Raji (cell line): ENCODE data around the gene MYO7A.

Experiments
- POLR2A ChIP-seq: IDR thresholded peaks from 2 replicates; pipeline ENCODE4 v1.6.1; 2011; ENCODE audit warnings: low read depth, low read length, control low read depth; ENCODE audit not compliant: insufficient read depth

Gene MYO7A

GRCh38 chr11:77090046-77090372 is 38.0 kb upstream of the MYO7A start:
- no peak for TF ChIP-seq POLR2A

- TF ChIP-seq POLR2A, result no peak
Measured at GRCh38 chr11:77090373-77091111, 37.5 kb upstream of the MYO7A start.

DNA sequence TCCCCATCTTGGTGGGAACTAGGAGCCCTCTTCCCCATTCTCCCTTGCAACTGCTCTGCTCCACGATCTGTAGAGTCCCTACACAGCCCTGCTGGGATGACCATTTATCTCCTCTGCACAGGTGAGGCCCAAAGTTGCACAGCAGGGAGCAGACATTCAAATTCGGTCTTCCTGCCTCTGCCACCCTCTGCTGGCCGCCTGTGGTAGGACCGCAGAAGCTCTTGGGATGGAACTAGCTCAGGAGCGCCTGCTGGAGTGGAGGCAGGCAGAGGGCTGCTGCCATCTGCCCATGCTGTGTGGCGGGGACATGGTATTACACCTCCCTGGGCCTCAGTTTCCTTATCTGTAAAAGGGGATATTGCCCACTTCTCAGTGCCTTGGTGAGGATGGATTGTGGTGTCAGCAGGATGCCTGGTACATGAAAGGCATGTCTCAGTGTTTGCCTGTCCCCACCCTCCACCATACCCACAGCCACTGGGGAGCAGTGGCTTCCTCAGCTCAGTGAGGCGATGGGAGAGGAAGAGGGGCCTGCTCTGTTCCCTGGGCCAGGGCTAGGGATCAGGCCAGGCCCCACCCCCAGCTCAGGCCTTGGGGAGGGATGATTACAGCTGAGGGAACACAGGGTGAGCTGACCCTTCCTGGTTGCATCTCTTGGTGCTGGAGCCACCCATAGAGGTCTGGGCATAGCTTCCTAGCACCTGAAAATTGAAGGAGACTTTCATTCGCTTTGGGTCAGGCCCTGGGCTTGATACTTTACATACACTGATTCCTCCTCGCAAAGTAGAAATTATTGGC is 36.7 kb upstream of the MYO7A start:
- TF ChIP-seq POLR2A, result no peak

DNA sequence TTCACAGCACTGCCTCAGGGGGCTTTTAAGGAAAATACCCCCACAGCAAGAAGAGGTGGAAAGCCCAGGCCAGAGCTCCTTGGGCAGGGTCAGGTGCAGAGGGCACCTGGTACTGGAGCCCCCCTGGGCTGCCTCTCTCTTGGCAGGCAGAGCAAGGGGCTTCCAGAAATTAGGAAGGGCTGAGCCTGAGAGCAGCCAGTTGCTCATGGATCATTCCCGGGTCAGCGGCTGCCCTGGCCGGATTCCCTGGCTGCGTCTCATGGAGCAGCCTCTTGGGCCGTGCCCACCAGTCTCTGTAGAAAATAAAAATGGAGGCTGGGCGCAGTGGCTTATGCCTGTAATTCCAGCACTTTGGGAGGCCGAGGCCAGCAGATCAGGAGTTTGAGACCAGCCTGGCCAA is 35.7 kb upstream of the MYO7A start:
- TF ChIP-seq POLR2A, result no peak

DNA sequence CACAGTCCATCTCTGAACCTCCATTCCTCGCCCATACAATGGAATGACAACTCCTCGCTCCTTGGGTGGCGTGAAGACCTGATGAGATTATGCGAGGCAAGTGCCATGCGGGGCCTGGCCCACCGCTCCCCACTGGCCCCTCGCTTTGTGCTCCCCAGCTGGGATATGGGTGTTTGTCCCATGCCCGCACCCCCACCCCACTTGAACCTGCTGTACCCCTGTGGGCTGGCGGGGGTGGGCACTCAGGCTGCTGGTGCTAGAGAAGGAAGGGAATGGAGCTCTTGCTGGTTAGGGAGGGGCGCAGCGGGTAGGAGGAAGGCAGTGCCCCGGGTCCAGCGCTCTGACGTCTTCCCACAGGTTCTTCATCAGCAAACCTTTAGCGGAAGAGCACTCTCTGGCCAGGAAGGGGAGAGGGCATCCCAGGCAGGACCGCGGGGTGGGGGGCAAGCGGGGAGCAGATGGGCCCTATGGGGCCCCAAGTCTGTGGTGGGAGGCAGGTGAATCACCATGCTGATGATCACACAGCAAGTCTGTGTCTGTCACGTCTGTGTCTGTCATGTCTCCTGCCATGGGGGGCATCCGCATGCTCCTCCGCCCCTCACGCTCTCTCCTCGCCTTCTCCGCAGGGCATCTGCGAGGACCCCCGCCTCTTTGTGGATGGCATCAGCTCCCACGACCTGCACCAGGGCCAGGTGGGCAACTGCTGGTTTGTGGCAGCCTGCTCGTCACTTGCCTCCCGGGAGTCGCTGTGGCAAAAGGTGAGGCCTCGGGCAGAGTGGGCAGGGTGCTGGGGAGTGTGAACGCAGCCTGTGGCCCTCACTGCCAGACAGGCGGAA is 34.8 kb upstream of the MYO7A start:
- no peak for TF ChIP-seq POLR2A

DNA sequence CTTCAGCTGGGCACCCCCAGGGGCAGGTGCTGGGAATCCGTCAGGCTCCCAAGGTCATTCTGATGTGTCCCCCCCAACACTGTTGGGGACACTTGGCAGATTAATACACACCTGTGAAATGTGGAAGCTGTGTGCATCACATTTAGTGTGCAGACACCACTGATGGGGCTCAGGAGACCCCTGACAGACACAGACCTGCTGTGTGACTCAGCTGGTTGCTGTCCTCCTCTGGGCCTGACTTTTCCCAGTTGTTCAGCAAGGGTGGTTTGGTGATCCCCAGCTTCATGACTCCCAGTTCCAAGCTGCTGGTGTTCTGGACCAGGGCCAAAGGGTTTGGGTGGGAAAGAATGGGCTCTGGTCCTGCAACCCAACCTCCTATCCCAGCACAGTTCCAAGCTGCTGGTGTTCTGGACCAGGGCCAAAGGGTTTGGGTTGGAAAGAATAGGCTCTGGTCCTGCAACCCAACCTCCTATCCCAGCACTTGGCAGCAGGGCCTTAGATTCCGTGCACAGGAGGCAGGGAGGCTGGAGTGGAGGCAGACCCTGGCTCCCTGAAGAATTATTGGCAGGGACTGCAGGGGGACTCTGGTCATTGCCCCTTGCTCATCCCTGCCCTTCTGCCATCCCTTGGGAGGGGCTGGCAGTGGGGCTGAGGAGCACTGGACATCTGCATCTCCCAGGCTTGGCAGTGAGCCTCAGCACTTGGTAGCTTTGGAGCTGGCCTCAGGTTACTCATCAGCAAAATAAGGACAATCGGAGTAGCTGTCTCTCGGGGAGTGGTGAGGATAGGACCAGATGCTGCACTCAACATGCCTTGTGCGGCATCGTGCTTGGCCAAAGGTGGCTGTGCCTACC is 33.8 kb upstream of the MYO7A start:
- TF ChIP-seq POLR2A, result no peak

GRCh38 chr11:77094841-77095365 is 33.1 kb upstream of the MYO7A start:
- TF ChIP-seq POLR2A, result no peak

GRCh38 chr11:77095551-77096490 is 32.2 kb upstream of the MYO7A start:
- no peak for TF ChIP-seq POLR2A

GRCh38 chr11:77096591-77097019 is 31.4 kb upstream of the MYO7A start:
- TF ChIP-seq POLR2A, result no peak

DNA sequence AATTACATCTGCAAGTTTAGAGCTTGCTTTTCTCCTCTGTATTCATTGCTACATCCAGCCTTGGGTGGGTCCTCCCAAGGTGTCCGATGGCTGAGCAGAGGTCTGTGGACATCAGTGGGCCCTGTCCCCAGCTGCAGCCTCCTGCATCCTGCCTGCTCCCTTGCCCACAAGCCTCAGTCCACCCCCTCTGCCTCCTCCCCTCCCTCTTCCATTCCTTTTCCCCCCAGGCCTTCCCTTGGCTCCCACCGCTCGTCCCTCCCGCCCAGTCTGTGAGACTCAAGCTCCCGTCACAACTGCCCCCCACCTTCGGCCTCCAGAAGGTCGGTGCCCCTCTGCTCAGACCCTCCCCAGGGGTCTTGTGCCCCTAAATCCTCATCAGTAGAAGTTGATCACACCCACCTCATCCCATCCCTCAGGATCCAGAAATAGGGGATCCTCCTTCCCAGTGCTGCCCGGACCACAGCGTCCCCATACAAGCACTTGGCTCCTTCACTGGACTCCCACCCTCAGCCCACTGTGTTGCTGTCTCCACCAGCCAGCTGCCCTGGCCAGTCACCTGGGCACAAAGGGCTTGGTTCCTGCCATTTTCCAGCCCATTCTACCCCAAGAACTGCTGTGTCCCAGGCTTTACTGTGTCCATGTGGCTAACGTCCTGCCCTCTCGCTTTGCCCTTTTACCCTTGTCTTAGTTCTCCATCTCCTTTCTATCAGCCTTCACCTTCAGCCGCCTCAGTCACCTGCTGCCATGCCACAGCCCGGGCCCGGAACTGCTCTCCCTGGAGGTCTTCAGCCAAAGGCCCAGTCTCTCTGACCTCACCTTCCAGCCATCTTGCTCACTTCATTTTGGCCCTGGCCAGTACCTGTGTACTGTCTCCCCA is 27.6 kb upstream of the MYO7A start:
- TF ChIP-seq POLR2A, result no peak

DNA sequence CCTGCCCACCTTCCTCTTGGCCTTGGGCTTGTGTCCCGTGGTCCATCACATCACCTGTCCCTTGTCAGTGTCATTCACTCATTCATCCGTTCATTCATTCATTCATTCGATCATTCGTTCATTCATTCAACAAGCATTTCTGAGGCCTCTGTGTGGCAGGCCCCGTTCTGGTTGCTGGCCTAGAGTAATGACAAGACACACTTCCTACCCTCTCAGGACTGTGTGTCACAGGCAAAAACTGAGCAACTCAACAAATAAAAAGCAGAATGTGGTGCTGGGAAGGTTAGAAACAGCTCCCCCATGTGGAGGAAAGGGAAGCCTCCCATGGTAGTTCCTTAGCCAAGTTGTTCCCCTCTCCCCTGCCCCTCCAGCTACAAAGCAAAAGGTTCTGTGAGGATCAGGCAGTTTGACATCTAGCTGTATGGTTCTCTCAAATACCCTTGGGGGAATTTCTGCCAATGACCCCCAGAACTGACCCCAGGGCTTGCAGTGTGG is 27.0 kb upstream of the MYO7A start:
- TF ChIP-seq POLR2A, result no peak

DNA sequence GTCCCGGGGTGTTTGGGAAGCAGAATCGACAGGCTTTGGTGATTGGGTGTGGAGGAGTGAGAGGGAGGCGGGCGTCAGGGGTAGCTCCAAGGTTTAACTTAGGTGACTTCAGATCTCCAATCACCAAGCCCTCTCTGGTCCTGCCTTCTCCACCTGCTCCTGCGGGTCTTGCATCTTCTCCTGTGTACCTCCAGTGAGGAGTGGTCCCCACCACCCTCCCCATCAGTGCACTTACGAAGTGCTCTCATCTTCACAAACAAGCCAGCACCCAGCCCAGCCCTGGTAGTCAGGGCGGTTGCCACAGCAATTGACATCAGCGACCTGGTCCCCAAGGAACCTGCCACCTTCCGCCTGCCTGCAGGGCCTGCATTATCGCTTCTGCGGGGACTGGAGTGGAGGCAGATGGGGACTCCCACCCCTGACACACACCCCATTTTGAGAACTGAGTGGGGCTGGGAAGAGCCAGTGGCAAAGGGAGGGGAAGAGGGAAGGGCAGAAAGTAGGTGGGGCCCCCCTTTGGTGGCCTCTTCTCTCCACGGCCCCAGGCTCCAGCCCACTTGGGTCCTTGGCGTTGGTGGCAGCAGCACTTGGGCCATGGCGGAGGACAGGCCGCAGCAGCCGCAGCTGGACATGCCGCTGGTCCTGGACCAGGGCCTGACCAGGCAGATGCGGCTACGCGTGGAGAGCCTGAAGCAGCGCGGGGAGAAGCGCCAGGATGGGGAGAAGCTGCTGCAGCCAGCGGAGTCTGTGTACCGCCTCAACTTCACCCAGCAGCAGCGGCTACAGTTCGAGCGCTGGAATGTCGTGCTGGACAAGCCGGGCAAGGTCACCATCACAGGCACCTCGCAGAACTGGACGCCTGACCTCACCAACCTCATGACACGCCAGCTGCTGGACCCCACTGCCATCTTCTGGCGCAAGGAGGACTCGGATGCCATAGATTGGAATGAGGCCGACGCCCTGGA is 25.5 kb upstream of the MYO7A start, which contains the start of gene OMP:
OMP (plus strand) TSS at position 595 of the 965 bp plus-strand sequence; CDS start at position 595, 0 bp downstream.
- TF ChIP-seq POLR2A, result no peak
